ENCODE data around the gene LPP.

DNA sequence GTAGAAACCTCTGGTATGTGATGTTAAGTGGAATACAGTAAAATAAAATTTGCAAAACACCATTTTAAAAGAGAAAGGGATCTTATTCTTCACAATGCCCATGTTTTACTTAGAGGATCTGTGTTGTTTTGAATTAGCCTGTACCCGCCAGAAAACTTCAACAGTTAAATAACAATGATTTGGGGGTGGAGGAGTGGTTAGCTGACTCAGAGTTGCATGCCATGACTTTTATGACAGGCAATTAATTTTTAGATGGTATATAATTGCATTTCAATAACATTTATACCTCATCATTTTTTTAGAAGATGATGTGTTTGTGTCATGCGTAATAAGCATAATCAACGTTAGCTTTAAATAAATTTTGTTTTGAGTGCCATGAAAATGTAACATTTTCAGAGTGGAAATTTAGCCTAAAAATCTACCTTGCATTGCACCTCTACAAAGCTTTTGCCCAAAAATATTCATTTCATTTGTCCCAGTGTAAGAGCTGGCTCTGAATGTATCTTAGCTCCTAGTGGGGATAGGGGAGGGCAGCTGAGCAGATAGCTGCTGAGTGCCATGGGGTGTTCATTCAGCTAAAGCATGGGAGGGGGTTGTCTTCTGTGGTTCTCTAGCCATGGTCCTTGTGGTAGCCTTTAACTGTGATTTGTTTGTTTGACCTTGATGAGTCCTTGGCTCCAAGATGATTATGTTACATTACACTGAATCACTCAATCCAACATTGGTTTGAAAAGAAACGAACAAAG lies 379.8 kb downstream of the LPP start:
- no peak for TF ChIP-seq CTCF (IDR thresholded peaks at IDR 0.05)
- TF ChIP-seq, protein P1, sequence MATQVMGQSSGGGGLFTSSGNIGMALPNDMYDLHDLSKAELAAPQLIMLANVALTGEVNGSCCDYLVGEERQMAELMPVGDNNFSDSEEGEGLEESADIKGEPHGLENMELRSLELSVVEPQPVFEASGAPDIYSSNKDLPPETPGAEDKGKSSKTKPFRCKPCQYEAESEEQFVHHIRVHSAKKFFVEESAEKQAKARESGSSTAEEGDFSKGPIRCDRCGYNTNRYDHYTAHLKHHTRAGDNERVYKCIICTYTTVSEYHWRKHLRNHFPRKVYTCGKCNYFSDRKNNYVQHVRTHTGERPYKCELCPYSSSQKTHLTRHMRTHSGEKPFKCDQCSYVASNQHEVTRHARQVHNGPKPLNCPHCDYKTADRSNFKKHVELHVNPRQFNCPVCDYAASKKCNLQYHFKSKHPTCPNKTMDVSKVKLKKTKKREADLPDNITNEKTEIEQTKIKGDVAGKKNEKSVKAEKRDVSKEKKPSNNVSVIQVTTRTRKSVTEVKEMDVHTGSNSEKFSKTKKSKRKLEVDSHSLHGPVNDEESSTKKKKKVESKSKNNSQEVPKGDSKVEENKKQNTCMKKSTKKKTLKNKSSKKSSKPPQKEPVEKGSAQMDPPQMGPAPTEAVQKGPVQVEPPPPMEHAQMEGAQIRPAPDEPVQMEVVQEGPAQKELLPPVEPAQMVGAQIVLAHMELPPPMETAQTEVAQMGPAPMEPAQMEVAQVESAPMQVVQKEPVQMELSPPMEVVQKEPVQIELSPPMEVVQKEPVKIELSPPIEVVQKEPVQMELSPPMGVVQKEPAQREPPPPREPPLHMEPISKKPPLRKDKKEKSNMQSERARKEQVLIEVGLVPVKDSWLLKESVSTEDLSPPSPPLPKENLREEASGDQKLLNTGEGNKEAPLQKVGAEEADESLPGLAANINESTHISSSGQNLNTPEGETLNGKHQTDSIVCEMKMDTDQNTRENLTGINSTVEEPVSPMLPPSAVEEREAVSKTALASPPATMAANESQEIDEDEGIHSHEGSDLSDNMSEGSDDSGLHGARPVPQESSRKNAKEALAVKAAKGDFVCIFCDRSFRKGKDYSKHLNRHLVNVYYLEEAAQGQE (IDR thresholded peaks at IDR 0.05), result no peak
- no peak for TF ChIP-seq PBX3 (IDR thresholded peaks at IDR 0.05)
- no peak for TF ChIP-seq NFE2L2 (conservative IDR thresholded peaks at IDR 0.05; ENCODE audit: low read length)
- TF ChIP-seq ZFP36 (IDR thresholded peaks at IDR 0.05; ENCODE audit: borderline replicate concordance, partially characterized antibody), result no peak
- no peak for TF ChIP-seq CEBPB (IDR thresholded peaks at IDR 0.05)
- no peak for TF ChIP-seq BHLHE40 (IDR thresholded peaks at IDR 0.05; ENCODE audit: low read depth, low read length)
- no peak for TF ChIP-seq MAFK (IDR thresholded peaks at IDR 0.05; ENCODE audit: partially characterized antibody)
